Middle frontal gyrus (tissue), 1 donor: Measurements from ENCODE around the gene HNRNPA1L2.
"Not testable (repeated sequence)": the region's sequence is repeated elsewhere in the genome, so short reads cannot be mapped to it uniquely, and the experiment has no call there.

Experiments
- DNase-seq: peaks from one replicate; pipeline ENCODE4 v3.0.0-alpha.2; 2015; ENCODE audit warnings: low spot score; ENCODE audit errors: extremely low spot score

The HNRNPA1L2 gene

DNA sequence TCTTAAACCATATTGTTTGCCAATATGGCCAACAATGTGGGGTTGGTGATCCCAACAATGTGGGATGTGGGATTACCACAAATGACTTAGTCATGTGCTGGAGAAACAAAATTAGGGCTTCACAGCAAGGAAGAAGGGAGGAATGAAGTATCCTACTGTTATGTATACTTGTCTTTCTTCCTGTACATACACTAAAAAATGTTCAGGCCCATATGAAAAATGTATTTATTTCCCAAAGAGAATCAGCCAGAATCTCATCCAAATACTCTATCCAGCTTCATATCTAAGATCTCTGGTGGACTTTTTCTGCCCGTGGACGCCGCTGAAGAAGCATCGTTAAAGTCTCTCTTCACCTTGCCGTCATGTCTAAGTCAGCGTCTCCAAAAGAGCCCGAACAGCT lies at the start of gene HNRNPA1L2:
Gene HNRNPA1L2, plus strand, starts transcription at position 301 of the 400 bp plus-strand sequence. Its CDS starts 62 bp downstream, at position 363.
- DNase-seq = no peak

DNA sequence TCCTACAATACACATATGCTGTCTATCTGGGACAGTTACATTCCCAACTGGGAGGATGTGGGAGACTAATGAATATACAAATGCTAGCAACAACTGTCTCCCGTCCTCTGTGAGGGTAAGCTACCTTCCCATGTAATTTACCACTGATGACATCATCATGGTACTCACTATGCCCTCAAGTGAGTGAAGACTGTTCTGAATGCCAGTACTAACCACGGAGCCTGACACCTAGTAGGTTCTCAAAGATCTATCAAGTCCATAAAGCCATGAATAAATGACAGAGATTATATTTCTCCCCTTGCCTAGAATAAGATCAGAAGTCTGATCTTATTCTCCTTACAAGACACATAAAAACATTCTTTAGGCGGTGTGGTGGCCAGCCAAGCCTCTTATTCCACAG lies 49.1 kb upstream of the HNRNPA1L2 start:
- not testable (repeated sequence) for DNase-seq

DNA sequence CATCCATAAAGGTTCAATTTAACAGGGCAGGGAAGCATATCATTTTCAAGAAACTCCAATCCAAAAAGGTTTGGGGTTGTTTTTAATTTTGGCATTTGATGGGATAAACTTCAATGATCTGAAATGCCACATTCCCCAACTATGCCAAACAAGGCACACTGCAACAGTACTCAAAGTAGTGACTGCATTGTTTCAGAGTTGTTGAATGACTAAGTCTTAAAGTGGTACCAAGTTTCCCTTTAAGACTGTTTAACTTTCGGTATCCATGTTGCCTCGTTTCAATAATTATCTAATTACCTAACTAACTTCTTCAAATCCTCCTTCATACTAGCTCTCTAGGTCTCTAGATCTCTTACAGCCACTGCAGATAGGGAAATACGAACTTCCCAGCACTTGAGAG lies 48.4 kb upstream of the HNRNPA1L2 start:
- not testable (repeated sequence) for DNase-seq

DNA sequence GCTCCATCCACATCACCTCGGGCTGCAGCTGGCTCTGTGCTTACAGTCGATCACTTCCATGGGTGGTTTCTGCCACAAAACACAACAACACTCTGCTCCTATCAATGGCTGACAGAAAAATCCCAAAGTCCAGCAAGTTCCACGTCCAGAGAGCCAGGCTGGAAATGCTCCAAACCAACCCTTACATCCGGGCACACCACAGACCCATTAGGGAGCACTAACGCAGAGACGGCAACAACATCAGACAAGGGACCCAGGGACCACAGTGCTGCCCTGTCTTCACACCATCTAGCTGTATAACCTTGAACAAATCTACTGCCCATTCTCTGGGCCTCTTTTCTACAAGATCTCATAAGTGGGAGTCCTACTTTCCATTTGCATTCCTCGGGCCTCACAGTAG lies 47.9 kb upstream of the HNRNPA1L2 start:
- not testable (repeated sequence) for DNase-seq

DNA sequence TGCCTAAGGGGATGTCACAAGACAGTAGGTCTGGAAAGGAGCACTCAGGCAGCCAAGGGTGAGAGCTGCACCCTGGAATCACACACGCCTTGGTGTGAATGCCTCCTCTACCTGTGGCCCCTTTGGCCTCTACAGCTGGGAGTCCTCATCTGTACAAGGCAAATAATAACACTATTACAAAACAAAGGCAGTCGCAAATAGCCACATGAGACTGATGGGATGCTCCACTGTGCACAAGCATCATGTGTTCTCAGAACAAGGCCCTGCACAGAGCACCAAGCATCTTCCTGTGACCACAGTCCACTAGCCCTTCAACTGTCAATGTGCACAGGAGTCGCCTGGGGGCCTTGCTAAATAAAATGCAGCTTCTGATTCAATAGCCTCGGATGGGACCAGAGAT lies 44.6 kb upstream of the HNRNPA1L2 start:
- DNase-seq = no peak

DNA sequence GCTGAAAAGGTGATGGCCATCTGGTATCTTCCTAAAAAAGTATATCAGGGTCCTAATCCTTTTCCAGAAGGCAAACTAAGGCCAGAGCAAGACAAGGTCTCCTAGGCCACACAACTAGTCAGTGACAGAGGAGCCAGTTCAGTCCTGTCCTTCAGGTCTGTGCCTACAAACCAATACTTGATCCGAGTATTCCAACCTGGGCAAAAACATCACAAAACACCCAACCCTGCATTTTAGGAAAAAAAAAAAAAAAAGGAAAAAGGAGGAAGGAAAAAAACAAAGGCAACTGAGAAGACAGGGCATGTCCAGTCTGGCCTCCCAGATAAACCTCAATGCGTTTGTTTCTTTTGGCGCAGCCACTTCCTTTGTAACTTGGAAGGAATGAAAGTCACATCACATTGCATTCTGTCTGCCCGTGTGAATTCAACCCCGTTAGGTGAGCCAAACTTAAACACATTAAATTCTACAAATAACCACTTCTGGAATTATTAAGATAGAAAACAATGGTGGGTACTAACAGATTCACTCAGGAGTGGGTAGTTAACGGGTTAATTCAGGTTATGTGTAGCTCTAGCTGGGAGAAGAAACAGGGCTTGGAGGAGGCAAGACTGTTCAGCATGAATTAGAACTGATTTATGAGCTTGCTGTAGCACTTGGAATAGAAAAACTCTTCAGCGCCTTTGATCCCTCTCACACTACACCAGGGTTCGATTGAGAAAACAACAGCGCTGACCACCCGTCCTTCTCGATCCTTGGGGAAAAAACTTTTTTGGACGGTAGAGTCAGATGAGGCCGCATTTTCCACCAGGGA lies 43.0 kb upstream of the HNRNPA1L2 start:
- DNase-seq = no peak

DNA sequence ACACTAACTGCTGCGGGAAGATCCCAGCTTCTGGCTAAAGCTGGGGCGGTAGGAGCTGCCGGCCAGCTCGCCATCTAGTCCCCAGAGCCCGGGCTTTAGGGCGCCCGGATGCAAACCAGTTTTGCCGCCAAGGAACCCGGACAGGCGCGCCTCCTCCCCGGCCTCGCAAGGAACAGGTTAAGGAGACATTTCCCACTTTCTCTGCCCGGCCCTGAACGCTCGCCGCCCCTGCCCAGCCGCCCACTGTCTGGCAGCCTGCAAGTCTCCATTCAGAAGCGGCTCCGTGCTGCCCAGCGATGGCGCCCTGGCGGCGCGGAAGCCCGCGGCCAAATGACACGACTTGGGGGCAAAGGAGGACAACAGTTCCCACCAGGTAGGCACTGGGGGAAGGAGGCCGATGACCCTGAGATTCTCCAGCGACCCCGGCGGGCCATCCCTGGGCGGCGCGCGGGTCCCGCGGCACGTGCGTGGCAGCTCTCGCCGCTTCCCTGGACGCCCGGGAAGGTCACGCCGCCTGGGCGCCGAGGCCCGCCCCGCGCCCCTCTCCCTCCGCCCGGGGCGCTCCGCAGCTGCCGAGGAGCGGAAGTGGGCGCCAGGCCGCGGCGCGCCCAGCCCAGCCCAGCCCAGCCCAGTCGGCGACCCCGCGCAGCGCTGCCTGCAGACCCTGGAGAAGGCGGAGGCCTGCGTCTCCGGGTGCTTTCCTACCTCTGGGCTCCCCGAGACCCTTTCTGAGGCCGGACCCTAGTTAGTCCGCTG lies 42.2 kb upstream of the HNRNPA1L2 start:
- no peak for DNase-seq

DNA sequence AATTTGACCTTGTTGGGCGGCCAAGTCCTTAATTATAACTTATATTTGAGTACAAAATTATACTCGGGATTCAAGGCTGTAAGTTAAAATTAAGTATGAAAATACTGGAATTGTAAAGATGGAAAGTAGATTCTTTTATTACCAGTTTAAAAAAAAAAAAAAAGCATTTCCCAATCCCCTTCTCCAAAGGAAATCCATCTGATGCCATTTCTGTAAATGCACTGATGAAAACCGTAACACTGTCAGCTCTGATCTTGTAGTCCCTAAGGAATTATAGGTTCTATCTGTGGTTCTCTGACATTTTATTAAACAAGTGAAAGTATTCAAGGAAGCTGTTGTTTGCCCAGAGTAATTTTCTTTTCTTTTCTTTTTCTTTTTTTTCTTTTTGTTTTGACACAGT lies 41.6 kb upstream of the HNRNPA1L2 start:
- no peak for DNase-seq

DNA sequence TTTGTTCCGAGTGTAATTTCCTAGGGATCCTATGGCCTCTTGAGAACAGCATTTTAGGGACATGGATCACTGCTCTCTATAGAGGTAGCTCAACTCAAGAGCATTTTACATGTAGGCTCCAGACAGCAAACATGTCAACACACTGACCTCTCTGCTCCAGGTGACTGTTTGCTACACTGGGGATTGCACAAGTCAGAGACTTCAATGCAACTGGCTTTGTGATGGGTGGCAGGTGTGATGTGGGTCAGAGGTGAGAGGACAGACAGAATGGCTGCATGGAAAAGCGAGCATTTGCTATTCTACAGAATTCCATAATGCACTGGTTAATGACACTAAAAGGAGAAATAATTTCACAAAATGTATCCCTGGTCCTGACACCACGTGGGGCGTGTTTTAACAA lies 38.9 kb upstream of the HNRNPA1L2 start:
- not testable (repeated sequence) for DNase-seq

DNA sequence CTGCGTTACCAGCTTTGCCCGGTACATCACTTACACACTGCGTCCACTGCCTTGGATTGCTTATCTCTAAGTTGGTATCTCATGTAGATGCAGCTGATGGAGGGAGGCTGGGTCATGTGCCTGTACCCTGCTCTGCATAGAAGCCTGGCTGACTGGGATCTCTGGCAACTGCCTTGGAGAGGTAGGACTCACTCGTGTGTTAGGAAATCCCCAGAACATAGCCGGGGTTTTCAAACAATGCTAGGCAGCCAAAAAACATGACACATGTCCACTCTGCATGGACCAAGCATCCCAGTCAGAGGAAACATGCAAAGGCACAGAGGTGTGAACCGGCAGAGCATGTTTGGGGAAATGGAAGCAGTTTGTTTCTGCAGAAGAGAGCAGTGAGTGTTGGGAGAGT lies 36.1 kb upstream of the HNRNPA1L2 start:
- not testable (repeated sequence) for DNase-seq

DNA sequence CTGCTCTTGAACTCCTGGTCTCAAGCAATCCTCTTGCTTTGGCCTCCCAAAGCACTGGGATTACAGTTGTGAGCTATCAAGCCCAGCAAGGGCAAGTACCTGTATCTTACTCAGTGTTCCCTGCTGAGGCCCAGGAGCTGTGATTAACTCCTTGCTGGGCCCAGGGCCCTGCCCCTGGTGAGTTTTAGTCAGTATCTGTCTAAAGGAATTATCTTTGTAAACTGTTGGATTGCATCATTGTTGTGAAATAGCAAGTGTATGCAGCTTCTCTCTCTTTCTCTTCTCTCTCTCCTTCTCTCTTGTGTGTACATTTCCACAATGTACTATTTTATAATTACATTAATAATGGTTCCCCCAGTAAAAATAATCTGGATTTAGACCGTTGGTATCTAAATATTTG lies 35.4 kb upstream of the HNRNPA1L2 start:
- not testable (repeated sequence) for DNase-seq

DNA sequence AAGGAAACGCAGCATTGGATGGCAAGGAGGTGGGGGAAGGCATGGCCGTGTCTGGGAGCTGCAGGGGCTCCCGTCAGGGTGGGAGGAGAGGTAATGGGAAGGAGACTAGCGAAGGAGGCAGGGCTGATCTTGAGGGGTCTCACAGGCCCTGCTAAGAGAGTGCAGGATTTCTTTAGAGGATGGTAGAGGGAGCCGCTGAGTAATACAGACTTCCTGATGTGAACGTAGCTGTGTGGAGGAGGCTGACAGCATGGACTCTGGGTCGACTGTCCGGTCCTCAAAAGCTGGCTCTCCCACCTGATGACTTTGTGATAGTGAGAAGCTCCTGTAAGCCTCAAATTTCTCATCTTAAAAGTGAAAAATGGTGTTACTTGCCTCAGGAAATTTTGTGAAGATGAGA lies 34.0 kb upstream of the HNRNPA1L2 start:
- DNase-seq = not testable (repeated sequence)

DNA sequence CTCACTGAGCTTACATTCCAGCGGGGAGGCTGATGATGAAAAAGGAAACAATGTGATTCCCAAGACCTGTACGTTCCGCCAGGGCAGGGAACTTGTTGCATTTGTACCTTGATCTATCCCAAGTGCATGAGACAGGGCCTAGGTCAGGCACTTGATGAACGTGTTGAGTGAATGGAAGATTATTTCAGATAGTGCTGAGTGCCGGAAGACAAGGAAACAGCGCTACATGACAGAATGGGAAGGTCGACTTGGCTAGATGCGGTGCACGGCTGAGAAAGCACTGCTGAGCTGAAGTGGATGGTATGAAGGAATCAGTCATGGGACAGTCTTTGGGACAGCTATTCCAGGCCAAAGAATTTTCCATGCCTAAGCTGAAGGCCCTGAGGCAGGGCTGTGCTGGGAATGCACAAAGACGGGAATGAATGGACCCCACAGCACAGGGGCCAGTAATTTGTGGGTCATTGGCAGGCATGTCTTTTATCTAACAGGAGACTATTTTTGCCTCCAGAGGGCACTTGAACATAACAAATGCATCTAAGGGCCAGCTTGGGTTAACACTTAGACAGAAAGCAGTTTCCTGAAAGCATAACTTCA lies 33.1 kb upstream of the HNRNPA1L2 start:
- DNase-seq = not testable (repeated sequence)

DNA sequence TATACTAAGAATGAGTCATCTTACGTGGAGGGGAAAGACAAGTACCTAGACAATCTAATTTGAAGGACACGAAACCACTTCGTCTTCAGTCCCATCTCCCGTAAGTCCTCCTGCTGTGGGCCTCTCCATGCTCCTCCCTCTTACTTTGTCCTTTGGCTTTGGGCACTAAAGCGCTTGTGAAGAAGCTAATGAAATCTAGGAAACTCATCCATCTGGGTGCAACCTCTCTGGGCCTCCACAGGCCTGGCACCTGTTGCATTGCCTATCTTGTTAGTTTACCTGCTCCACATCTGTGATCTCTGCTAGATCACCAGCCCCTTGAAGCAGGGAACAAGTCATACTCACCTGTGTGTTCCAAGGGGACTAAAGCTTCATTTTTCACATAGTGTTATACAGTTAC lies 32.1 kb upstream of the HNRNPA1L2 start:
- not testable (repeated sequence) for DNase-seq

DNA sequence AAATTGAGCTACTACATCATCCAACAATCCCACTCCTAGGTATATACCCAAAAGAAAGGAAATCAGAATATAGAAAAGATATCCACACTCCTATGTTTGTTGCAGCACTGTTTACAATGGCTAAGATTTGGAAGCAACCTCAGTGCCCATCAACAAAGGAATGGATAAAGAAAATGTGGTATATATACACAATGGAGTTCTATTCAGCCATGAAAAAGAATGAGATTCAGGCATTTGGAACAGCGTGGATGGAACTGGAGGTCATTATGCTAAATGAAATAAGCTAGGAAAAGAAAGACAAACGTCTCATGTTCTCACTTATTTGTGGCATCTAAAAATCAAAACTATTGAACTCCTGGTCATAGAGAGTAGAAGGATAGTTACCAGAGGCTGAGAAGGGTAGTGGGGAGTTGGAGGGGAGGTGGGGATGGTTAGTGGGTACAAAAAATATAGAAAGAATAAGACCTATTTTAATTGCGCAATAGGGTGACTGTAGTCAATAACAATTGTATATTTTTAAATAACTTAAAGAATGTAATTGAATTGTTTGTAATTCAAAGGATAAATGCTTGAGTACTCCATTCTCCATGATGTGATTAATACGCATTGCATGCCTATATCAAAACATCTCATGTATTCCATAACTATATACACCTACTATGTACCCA lies 27.0 kb upstream of the HNRNPA1L2 start:
- no peak for DNase-seq

DNA sequence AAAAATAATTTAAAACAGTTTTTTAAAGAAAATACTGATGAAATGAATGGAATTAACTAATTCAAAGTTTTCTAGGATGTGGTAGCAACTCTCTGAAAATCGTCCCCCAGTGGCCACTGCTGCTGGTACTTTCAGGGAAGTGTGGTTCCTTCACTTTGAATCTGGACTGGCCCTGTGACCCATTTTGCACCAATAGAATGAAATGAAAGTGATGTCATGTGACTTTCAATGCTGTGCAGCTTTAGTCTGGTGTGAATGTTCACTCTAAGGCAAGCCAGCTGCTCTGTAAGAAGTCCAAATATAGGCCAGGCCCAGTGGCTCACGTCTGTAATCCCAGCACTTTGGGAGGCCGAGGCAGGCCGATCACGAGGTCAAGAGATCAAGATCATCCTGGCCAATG lies 26.4 kb upstream of the HNRNPA1L2 start:
- DNase-seq = no peak

DNA sequence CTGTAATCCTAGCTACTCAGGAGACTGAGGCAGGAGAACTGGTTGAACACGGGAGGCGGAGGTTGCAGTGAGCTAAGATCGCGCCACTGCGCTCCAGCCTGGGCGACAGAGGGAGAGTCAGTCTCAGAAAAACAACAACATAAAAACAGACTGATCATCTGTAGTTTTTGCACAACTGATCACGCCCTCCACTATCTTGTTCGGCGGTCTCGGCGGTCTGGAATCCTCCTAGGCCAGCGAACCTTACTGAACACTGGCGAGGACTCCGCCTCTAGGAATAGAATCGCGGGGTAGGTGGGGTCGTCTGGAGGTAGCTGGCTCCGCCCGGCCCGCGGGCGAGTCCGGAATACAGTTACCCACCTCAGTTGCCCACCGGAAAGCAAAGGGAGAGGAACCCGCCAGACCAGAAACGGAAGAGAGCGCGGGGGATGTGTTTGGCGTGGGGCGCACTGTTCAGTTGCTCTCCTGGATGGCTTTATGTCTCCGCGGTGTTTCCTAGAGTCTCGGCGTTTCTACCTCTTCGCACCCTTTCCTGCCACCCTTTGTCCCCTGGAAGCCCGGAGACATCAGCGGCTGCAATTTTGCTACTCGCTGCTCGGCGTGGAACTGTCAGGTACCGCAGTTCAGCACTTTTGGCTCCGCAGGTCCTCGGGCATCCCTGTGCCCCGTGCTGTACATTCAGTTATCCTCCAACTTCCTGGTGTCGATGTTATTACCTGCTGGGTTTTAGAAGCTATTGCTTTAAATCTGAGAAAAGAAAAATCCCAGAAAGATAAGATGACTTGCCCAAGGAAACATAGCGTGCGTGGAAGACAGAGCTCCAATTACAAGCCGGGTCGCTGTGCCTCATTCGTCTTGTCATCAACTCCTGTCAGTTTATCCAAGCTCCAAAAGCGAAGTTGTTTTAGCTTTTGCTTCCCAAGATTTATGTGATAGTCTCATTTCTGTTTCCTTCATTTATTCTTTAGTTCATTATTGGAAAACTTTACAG lies 24.9 kb upstream of the HNRNPA1L2 start:
- peak; percentile 50 for DNase-seq

DNA sequence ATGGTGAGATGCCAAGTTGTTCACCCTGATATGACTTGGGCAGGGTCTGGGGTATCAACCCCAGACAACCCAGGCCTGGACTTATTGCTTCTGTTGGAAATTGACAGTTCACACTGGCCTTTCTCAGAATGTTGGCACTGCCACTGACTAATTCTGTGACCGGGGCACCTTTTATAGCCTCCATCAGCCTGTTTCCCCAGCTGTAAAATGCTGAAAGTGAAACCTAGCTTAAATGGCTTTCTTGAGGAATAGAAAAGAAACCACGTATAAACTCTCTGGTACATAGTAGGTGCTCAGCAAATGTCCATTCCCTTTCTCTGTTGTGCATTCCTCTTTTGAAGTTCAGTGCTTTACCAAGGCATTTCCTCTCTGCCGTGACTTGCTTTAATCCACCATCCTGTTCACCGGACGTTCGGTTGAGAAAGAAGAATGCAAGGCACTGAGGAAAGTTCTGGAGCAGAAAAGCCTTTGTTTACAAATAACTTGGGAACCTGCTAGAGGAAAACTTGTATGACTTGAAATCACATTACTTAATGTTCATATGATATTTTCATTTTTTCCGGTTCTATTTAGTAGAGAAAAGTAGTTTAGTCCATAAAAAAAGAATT lies 11.0 kb upstream of the HNRNPA1L2 start:
- DNase-seq = not testable (repeated sequence)

DNA sequence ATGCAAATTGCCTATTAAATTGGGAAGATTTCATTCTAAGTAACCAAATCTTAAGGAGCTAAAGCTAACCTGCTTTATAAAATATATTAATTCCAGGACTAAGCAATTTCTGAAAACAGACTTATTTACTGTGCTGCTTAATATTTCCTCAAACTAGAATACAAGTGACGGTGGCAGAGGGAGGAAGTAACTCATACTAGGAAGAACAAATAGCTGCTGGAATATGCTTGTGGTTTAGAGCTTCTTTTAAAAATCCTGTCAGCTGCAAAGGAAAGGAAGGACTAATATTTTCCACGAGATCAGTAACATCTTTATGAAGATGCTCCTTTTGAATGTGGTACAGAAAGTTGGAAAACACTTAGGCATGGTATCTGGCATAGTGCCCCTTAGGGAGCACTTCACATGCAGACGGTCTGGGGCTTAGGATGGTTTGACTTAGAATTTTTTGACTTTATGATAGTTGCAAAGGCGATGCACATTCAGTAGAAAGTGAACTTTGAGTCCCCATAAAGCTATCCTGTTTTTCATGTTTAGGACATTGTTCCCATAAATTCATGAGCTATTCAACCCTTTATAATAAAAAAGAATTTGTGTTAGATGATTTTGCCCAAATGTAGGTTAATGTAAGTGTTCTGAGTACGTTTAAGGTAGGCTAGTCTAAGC lies 3.4 kb upstream of the HNRNPA1L2 start:
- DNase-seq = no peak
